ENCODE results near the gene IL22RA2. TPM values are rescaled to one million over a fixed set of nuclear protein-coding genes. Genes with fewer than 3 reads are reported as not detected.

IL22RA2 gene
- polyA plus RNA-seq, 2 donors, result 0.04 to 0.09 TPM

GRCh38 chr6:137094411-137095008 is 78.9 kb downstream of the IL22RA2 start:
- Histone ChIP-seq H3K27ac (ENCODE audit: low read depth in 2 of 2, low read length in 1 of 2) (no peak overlapping the region), H3K4me1 (ENCODE audit: control insufficient read depth in 2 of 2, insufficient read depth in 2 of 2, low read length in 1 of 2) (no peaks in the 10 kb centered on the region), H3K36me3 (ENCODE audit: control insufficient read depth in 2 of 2, insufficient read depth in 2 of 2, low read length in 1 of 2) (no peaks in the 10 kb centered on the region), H3K4me3 (ENCODE audit: low read depth in 1 of 2, low read length in 2 of 2) (no peak overlapping the region), H3K9me3 (ENCODE audit: control insufficient read depth in 2 of 2, insufficient read depth in 1 of 2, low read depth in 1 of 2, low read length in 1 of 2) (no peaks in the 10 kb centered on the region), H3K27me3 (ENCODE audit: control insufficient read depth in 1 of 2, insufficient read depth in 2 of 2, low read length in 2 of 2) (no peaks in the 10 kb centered on the region)
- 33 to 35% methylated on average over 5 of the region's 5 CpGs for WGBS, 2 donors

Other genes with a start within 250 kb of the IL22RA2 start
- gene IL20RA, start 128.7 kb downstream of the IL22RA2 start, polyA plus RNA-seq, result 1 to 10 TPM; 4.6 to 5.2 TPM
- gene IFNGR1, start 45.7 kb upstream of the IL22RA2 start, polyA plus RNA-seq, result 10 to 100 TPM; 27.9 to 40.6 TPM